Nephron (organoid): ENCODE results near the gene OR2T2.
"Not testable (repeated sequence)": the region's sequence is repeated elsewhere in the genome, so short reads cannot be mapped to it uniquely, and the experiment has no call there.

Source experiments
- H3K27ac Mint-ChIP-seq, 3 experiments: 2 replicates each; pipeline ENCODE4 v1.8.0; 2020; ENCODE audit warnings: mixed read lengths in 3 of 3, mild to moderate bottlenecking in 2 of 3, moderate library complexity in 1 of 3
- H3K27me3 Mint-ChIP-seq: 2 replicates; pipeline ENCODE4 v1.8.0; 2021; ENCODE audit warnings: low read depth, mild to moderate bottlenecking, moderate library complexity, mixed read lengths
- H3K36me3 Mint-ChIP-seq: 2 replicates; pipeline ENCODE4 v1.8.0; 2020; ENCODE audit warnings: low read depth, mixed read lengths
- H3K4me1 Mint-ChIP-seq: 2 replicates; pipeline ENCODE4 v1.8.0; 2020; ENCODE audit warnings: mixed read lengths
- H3K4me3 Mint-ChIP-seq, 3 experiments: 2 replicates each; pipeline ENCODE4 v1.8.0; 2020; ENCODE audit warnings: mild to moderate bottlenecking in 3 of 3, mixed read lengths in 3 of 3, moderate library complexity in 2 of 3
- H3K9me3 Mint-ChIP-seq: 2 replicates; pipeline ENCODE4 v1.8.0; 2020; ENCODE audit warnings: mixed read lengths

OR2T2 gene

GRCh38 chr1:248500305-248501035, 55.0 kb downstream of the OR2T2 start:
- H3K36me3 Mint-ChIP-seq, H3K27me3 Mint-ChIP-seq, H3K4me3 Mint-ChIP-seq, H3K4me1 Mint-ChIP-seq, H3K27ac Mint-ChIP-seq, H3K9me3 Mint-ChIP-seq: not testable (repeated sequence)
